K562 (cell line): ENCODE data around the gene NT5DC4. TPM values are rescaled to one million over a fixed set of nuclear protein-coding genes. Genes with fewer than 3 reads are reported as not detected.
A peak's percentile ranks its signal among the peaks of the same experiment; 100 is the strongest.

Source experiments
- ARID4B ChIP-seq: sonication (generic); formaldehyde crosslinking; IDR thresholded peaks from 2 replicates; pipeline ENCODE4 v1.8.0; 2022; ENCODE audit warnings: mild to moderate bottlenecking, missing genetic modification reagents
- CHD2 ChIP-seq: IDR thresholded peaks from 2 replicates; pipeline ENCODE4 v1.6.1; 2011; ENCODE audit warnings: low read depth, low read length
- CTCF ChIP-seq, 3 experiments: IDR thresholded peaks in 2 of 3; conservative IDR thresholded peaks in 1 of 3; 2 replicates each; pipeline ENCODE4 v1.5.1; 2011 to 2012; ENCODE audit warnings: low read length in 3 of 3, mild to moderate bottlenecking in 3 of 3, control low read depth in 2 of 3, improper control_type of control experiment in 1 of 3, inconsistent platforms in 1 of 3, low read depth in 1 of 3, mixed read lengths in 1 of 3, moderate library complexity in 1 of 3; ENCODE audit not compliant: insufficient read depth in 2 of 3
- GABPB1 ChIP-seq: sonication (generic); formaldehyde crosslinking; IDR thresholded peaks from 2 replicates; pipeline ENCODE4 v1.8.0; 2022; ENCODE audit warnings: mild to moderate bottlenecking, missing genetic modification reagents
- LCOR ChIP-seq: sonication (generic); formaldehyde crosslinking; IDR thresholded peaks from 2 replicates; pipeline ENCODE4 v1.8.0; 2022; ENCODE audit warnings: mild to moderate bottlenecking, missing genetic modification reagents
- MCM7 ChIP-seq, 2 experiments: fragments of 450-650 bp; IDR thresholded peaks; 2 replicates each; pipeline ENCODE4 v1.6.1; 2016 to 2018
- NR2F6 ChIP-seq: fragments of 450-650 bp; formaldehyde crosslinking; IDR thresholded peaks from 2 replicates; pipeline ENCODE4 v1.4.0; 2020; ENCODE audit warnings: mild to moderate bottlenecking
- NR4A1 ChIP-seq, 2 experiments: fragments of 250-450 bp in 1 of 2; fragments of 450-650 bp in 1 of 2; sonication (Bioruptor Pico) in 1 of 2; IDR thresholded peaks; 2 replicates each; pipeline versions ENCODE4 v1.4.0 to v1.6.1; 2016 to 2020; ENCODE audit warnings: mild to moderate bottlenecking in 2 of 2, missing compliant biosample characterization in 1 of 2, missing genetic modification characterization in 1 of 2, moderate library complexity in 1 of 2
- TEAD4 ChIP-seq, 2 experiments: sonication (generic) in 1 of 2; formaldehyde crosslinking in 1 of 2; IDR thresholded peaks; 2 replicates each; pipeline versions ENCODE4 v1.6.1 to v1.8.0; 2012 to 2022; ENCODE audit warnings: borderline replicate concordance in 1 of 2, inconsistent platforms in 1 of 2, low read length in 1 of 2, mild to moderate bottlenecking in 1 of 2, missing genetic modification reagents in 1 of 2
- ZNF518B ChIP-seq: fragments of 250-450 bp; sonication (Bioruptor Pico); IDR thresholded peaks from 2 replicates; pipeline ENCODE4 v1.5.0; 2021; ENCODE audit warnings: mild to moderate bottlenecking, moderate library complexity
- ZNF764 ChIP-seq: fragments of 250-450 bp; sonication (Bioruptor Pico); IDR thresholded peaks from 2 replicates; pipeline ENCODE4 v1.4.0; 2020; ENCODE audit warnings: low read depth, mild to moderate bottlenecking, moderate library complexity
- polyA plus RNA-seq, 8 experiments: library from polyadenylated mRNA; depleted of rRNA in 4 of 8; stranded (reverse) in 5 of 8; unstranded in 3 of 8; fragments of >200 nt; fragmentation: Nextera tagmentation in 2 of 8; fragmentation: Illumina TruSeq in 1 of 8; extraction: Ambion mirVana in 2 of 8; extraction: Trizol in 1 of 8; gene quantifications; 2 replicates each; pipeline versions ENCODE4 v1.2.1 to v1.2.3, GENCODE V29; 2011 to 2014; ENCODE audit warnings: inconsistent platforms in 1 of 8, missing spikeins in 1 of 8
- total RNA-seq, 7 experiments: library from RNA; depleted of rRNA in 6 of 7; stranded (reverse); fragments of >200 nt in 6 of 7; fragmentation: Illumina TruSeq in 2 of 7; extraction: Trizol in 2 of 7; gene quantifications; 2 replicates each; pipeline versions ENCODE4 v1.2.1 to v1.2.3, GENCODE V29; 2011 to 2021; ENCODE audit warnings: low replicate concordance in 1 of 7
- TF ChIP-seq, protein P1 (sequence below), 3 experiments: fragments of 200-800 bp in 1 of 3; sonication (Bioruptor generic) in 1 of 3; sonication (generic) in 1 of 3; formaldehyde crosslinking in 1 of 3; IDR thresholded peaks; 2 replicates each; pipeline versions ENCODE4 v1.6.1 to v1.8.0; 2016 to 2022; ENCODE audit warnings: mild to moderate bottlenecking in 2 of 3, missing compliant biosample characterization in 2 of 3, missing genetic modification characterization in 2 of 3, missing genetic modification reagents in 1 of 3

The NT5DC4 gene
- total and polyA plus RNA-seq, 9 of the 15 experiments (the other 6 are each of a cell fraction or from before 2014, with no cell fraction given): 0.44 to 6.9 (median 2.5) TPM

DNA sequence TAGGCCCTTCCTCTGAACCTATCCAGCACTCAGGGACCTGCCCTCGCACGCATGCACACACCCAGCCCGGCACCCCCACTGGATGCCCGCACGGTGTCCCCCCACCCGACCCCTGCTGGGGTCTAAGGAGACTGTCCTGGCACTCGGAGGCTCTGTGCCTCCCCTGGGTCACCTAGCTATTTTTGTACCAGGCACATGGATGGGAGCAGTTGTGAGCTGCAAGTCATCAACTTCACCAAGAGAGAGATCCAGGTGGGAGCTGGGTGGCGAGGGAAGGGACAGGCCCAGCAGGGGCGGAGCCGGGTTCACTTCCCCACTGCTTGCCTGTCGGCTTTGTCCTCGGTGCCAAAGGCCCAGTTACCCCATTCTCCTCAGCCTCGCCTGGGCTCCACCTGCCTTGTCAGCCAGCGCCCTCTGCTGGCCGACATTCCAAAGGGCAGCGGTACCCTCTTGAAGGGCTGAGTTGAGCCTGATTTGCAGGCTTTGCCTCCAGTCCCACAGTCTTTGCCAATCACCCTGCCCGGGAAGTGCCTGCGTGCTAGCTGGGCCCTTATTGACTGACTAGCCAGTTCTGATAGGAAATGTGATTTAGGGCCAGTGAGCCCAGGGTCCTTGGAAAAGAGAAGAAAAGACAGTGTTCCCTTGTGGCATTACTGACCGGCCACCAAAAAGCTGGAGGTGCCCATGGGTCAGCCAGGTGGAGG, 5.8 kb downstream of the NT5DC4 start (continued):
- TF ChIP-seq, protein P1, sequence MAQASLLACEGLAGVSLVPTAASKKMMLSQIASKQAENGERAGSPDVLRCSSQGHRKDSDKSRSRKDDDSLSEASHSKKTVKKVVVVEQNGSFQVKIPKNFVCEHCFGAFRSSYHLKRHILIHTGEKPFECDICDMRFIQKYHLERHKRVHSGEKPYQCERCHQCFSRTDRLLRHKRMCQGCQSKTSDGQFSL (CRISPR knock-in tag; IDR thresholded peaks at IDR 0.05): 0 out of 2 replicates have a peak, but pooled peaks have one; percentile 32
- TF ChIP-seq, protein P1 (tag; IDR thresholded peaks at IDR 0.05): no peak
- peak; percentile 89 for TF ChIP-seq LCOR
- TF ChIP-seq CTCF (IDR thresholded peaks at IDR 0.05 in 2 of 3, conservative IDR thresholded peaks at IDR 0.05 in 1 of 3; ENCODE audit: insufficient read depth in 2 of 3, low read depth in 1 of 3, low read length in 3 of 3): peak; percentile 95 to 98 (median 97)
- no peak for TF ChIP-seq NR4A1 (CRISPR knock-in tag; IDR thresholded peaks at IDR 0.05)
- no peak for TF ChIP-seq NR4A1 (tag; IDR thresholded peaks at IDR 0.05)
- no peak for TF ChIP-seq MCM7 (IDR thresholded peaks at IDR 0.05)
- TF ChIP-seq CHD2: 0 out of 2 replicates have a peak, but pooled peaks have one; percentile 18
- no peak for TF ChIP-seq NR2F6
- TF ChIP-seq TEAD4 (IDR thresholded peaks at IDR 0.05; ENCODE audit: low read length): peak; percentile 52; the same call in 1 of the 2 replicates
- no peak for TF ChIP-seq TEAD4 (CRISPR knock-in tag; IDR thresholded peaks at IDR 0.05; ENCODE audit: borderline replicate concordance)
- TF ChIP-seq ARID4B (CRISPR knock-in tag): peak; percentile 40; the same call in 1 of the 2 replicates
- TF ChIP-seq ZNF764 (CRISPR knock-in tag): no peak
- no peak for TF ChIP-seq ZNF518B (CRISPR knock-in tag)
- TF ChIP-seq GABPB1 (CRISPR knock-in tag): peak; percentile 75
